GM18907 (cell line): Measurements from ENCODE around the gene PRTFDC1.
"Not testable (repeated sequence)": the region's sequence is repeated elsewhere in the genome, so short reads cannot be mapped to it uniquely, and the experiment has no call there.

Source experiments
- ATAC-seq: cut with Tn5 transposase; IDR thresholded peaks from one replicate; pipeline ENCODE4 v1.9.1; 2021; ENCODE audit warnings: mild to moderate bottlenecking, moderate library complexity; ENCODE audit not compliant: unreplicated experiment

Gene PRTFDC1

DNA sequence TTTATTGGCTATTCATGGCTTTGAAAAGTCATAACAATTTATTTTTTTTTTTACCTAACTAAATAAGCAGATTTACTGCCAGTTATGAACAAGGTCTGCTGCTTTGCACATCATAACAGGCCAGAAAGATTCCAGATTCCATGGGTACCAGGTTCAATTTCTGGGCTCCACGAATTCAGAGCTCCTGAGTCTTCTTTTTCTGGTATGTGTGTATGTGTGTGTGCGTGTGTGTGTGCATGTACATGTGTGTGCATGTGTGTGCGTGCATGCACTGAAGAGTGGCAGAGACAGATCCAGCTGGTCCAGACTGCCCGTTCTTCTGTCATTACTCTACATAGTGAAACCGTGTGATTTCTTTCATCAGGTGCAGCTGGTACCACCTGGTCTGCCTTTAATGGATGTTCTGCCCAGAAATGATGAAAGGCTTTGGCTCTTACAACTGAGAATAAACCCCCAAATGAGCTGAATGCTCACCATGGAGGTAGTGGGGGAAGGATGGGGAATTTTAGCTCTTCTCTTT is 14.6 kb upstream of the PRTFDC1 start:
- ATAC-seq = no peak

- no peak for ATAC-seq
Observed at GRCh38 chr10:24965051-24965450, 12.6 kb upstream of the PRTFDC1 start.

DNA sequence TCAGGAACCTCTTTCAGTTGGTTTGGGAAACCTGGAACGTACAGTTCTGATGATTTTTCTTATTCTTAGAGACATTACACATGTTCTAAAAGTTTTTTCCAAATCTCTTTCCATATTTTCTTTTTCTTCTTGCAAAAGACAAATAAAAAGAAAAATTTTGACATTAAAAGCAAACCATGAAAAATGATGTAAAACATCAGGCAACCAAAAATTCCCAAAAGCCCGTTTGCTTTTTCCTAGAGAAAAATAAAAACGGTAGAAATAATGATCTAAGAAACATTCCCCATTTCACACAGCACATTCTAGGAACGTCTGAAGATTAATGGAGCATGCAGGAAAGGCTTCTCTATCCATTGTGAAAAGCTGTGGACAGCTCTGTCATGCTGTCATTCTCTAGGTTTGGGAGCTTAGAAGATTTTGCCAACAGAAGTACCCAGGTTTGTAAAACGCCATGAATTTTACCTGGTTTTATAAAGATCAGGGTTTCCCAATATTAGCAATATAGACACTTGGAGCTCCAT is 11.2 kb upstream of the PRTFDC1 start:
- no peak for ATAC-seq

DNA sequence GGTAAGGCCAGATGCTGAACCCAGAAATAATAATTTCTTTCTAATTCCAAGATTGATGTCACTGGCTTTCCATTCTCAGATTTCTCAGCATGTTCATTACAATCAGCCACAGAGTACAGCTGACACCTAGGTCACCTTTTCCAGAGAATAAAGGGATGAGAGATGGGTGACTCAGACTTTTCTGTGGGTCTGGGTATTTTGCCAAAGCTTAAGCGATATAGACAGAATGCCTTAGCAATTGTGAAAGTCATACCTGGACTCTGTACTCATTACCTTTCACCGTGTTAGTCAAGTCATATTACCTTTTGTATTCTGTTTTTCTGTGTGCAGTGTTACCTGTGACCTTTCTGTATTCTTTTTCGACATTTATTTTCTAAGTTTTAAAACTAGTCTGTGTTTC is 10.6 kb upstream of the PRTFDC1 start:
- ATAC-seq = no peak

DNA sequence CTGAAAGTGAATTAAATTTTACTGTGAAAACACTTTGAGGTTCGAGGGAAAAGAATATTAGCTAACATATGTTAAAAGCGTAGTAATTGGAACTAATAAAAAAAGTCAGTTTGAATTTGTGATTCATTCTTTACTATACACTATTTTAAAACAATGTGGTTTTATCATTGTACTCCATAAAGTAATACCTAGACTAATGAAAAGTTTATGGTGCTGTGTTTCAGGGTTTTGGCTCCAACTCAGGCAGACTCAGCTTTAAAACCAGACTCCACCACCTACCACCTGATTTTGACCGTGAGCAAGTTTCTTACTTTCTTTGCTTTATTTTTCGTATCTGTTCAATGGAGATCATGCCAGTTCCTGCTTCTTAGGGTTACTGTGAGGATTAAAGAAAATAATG is 9.2 kb upstream of the PRTFDC1 start:
- no peak for ATAC-seq

DNA sequence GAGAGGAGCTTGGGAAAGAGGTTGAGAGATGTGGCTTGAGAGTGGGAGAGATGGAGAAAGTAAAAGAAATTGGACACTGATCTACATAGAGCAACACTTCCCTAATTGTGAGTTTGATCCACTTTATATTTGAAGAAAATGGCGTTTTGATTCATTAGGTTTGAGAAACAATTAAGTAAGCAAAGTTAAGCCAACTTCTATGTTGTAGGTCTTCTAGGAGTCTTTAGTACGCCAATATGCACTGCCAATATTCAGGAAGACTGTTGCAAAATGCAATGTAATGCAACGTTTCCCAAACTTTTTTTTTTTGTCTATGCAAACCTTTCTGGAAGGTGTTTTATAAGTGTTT is 7.0 kb upstream of the PRTFDC1 start:
- ATAC-seq = no peak

DNA sequence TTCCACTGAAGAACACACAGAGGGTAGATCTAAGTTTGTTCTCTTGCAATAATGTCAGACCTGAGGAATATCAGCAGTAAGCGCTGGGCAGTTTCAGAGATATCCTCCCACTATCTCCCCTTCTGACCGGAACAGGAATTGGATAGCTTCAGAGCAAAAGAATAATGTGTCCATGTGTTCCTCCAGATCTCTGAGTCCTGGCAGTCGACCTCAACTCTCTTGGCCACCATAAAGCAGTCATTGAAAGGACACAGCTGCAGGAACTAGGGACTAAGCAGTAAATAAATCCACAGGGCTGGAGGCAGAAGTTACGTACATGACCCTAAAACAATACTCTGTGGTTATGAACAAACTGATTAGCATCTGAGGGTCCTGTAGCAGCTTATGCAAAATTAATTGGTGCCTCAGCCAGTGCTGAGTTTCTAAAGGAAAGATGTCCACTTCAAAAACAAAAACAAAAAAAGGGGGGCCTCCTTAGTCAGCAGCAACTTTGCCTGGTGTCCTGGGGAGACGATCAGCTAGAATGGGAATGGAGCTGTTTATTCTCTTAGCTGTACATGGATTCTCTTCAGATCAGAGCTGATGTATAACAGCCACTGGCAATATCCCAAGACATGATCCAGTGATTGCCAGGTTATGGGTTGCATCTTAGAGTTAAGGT is 6.4 kb upstream of the PRTFDC1 start:
- no peak for ATAC-seq

DNA sequence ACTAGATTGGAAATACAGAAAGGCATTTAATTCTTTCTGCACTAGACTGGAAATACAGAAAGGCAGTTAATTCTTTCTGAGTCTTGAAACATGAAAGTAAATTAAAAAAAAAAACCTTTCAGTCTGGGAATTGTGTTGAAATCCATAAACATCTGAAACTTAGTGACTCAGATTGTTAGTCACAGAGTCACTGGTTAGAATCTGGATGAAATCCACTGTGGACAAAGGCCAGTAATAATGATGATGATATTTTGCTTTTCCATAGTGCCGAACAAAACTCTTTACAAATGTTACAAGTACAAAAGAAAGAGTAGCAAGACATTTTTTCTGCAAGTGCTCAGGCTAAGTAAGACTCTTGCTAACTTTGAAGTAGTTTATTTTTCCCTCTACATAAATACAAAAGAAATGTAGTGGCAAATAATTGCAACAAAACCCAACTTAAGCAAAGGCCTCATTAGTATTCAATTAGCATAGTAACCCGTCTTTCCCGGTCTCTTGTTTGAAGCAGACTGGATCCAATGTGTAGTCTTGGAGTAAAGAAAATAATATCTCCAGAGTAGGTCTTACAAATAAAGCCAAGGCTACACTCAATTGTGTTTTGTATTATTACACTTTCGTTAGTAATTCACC is 5.8 kb upstream of the PRTFDC1 start:
- ATAC-seq = no peak

DNA sequence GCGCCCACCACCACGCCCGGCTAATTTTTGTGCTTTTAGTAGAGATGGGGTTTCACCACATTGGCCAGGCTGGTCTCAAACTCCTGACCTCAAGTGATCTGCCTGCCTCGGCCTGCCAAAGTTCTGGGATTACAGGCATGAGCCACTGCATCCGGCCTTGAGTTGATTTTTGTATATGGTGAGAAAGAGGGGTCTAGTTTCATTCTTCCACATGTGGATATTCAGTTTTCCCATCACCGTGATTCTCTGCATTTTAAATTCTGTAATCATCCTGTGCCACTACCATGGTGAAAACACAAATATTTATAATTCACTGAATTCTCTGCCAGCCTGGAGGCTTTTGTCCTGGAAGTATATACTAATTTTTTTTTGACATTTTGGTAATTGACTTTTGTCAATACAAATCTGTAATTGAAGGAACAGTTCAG is 5.2 kb upstream of the PRTFDC1 start:
- ATAC-seq = not testable (repeated sequence)

DNA sequence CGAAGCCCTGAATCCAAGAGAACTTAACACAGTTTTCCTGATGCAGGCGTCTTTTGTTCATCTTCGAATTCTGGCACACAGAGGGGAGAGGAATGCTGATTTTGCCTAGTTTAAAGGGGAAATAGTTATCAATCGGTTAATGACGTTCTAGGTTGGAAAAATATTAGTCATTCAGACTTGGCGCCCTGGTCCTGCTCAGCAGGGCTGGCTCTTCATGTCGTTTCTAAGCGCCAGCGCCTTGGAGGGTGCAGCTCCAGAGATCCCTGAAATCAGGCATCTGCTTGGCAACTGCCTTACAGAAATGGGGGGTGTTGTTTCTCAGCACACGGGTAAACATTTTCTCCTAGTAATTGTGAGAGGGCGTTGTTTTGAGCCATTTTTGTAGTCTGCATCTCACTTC is 1.3 kb upstream of the PRTFDC1 start:
- no peak for ATAC-seq

DNA sequence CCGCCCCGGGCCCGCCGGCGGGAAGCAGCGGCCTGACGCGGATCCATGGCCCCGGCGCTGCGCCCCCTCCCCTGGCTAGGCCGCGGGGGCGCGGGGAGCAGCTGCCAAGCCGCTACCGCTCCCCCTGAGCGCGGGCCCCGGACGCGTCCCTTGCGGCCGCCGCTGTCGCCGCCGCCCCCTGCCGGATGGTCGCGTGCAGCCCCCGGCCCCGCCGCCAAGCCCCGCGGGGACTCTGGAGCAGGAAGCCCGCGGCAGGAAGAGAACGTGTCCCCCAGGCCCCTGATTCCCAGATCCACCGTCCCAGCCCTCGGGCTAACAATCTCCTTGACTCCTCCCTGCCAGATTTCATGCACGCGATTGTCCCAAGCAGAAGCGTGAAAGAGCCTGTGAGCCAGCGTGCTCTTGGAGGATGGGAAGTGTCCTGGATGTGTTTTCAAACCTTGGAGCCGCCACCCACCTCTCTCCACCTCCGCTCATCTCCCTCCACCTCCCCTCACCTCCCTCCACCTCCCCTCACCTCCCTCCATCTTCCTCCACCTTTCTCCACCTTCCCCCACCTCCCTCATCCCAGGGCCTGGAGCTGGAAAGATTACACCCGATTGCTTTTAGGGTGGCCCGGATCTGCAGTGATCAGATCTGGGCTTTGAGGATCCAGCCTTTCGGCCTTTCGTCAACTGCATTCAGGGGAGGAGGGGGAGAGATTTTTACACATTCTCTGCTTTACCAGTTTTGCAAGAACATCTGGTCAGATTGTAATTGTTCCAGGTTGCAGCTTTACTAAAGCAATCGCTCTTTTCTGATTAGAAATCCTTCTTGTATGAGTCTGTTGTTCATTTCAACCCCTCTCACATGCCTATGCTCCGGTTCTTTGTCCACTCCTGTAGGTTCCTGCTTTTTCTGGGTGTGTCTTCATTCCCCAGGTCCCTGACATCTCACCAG is 570 bp upstream of the PRTFDC1 start:
- ATAC-seq = peak; percentile 81

DNA sequence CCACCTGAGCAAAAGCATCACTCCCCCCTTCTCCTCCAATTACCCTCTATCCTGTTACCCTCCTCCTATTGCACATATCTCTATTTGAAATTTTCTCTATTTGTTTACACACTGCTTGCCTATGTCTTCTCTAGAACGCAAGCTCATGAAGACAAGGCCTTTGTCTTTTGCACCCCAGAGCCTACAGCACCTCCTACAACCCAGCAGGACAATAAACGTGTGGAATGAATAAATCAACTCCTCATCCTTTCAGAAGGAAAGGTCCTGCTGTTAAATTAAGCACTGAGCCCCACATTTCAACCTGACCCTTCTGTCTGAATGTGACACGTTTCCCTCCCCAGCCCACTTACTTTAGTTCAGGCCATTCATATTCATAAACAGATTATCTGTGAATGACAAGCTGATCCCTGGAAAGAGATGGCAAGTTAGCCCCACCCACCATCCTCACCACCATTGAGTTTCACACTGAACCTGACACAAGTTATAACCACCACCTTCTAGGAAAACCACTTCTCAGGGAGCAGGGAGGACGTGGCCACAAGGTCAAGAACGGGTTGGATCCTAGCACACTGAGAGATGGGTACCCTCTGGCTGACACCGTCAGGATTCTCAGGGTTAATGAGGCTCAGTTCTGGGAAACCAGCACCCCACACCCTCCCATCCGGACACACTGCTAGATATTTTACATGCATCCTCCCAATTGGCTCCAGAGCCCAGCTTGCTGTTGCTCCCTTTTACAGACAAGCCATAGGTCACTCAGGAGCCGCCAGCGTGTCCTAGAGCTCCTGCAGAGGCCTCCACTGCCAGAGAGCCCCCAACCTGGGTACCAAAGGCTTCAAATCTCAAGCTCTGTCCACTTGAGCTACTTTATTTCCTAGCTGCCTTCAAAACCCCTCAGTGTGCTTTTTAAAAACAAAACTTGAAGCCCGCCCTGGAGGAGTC is 934 bp downstream of the PRTFDC1 start:
- ATAC-seq = peak; percentile 24

- ATAC-seq = no peak
Observed at GRCh38 chr10:24950439-24950838, 2.0 kb downstream of the PRTFDC1 start.

DNA sequence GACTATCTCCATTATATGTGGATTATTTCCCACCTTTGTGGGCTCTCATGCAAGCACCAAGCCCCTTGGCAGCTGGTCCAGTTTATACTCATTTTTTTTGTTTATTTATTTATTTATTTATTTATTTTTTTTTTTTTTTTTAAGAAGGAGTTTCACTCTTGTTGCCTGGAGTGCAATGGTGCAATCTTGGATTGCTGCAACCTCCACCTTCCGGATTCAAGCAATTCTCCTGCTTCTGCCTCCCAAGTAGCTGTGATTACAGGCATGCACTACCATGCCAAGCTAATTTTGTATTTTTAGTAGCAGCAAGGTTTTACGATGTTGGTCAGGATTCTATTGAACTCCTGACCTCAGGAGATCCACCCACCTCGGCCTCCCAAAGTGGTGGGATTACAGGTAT is 2.8 kb downstream of the PRTFDC1 start:
- no peak for ATAC-seq

GRCh38 chr10:24947304-24948097 is 4.9 kb downstream of the PRTFDC1 start:
- ATAC-seq = peak; percentile 67

DNA sequence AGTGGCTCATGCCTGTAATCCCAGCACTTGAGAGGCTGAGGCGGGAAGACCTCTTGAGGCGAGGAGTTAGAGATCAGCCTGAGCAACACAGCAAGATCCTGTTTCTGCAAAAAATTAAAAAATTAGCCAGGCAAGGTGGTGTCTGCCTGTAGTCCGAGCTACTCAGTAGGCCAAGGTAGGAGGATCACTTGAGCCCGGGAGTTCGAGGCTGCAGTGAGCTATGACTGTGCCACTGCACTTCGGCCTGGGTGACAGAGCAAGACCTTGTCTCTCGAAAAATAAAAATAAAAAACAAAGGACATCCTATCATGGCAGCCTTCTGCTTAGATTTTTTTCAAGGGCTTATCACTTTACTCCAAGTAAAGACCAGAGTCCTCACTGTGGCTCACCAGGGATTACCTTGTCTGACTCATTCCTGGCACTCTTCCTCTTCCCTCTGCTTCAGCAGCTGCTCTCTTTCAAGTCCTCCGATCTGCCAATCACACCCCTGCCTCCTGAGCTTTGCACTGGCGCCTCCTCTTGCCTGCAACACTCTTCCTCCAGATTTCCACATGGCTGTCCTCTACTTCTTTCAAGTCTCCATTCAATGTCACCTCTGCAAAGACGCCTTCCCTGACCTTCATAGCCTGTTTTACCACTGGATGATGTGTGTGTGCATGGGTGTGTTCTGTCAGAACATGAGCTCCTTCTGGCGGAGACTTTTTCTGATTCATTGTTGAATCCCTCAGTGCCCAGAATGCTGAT is 7.7 kb downstream of the PRTFDC1 start:
- ATAC-seq = no peak

GRCh38 chr10:24938525-24938924 is 13.9 kb downstream of the PRTFDC1 start:
- ATAC-seq = no peak

DNA sequence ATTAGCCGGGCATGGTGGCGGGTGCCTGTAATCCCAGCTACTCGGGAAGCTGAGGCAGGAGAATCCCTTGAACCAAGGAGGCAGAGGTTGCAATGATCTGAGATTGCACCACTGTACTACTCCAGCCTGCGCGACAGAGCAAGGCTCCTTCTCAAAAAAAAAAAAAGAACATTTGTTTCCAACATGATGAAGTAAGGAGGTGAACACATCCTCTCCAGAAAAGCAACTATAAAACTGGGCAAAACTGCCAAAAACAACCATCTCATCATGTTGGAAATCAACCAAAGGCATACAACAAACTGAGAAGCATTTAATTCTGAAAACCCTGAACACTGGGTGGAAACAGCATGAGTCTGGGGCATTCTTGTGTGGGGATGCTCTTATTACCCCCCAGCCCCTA is 14.3 kb downstream of the PRTFDC1 start:
- ATAC-seq = no peak
